Activated T-cell treated with anti-CD3 and anti-CD28 coated beads, Interleukin-2, amount 50 U/mL, for 72 hours (primary cell): ENCODE results near the gene S100A2. TPM values are rescaled to one million over a fixed set of nuclear protein-coding genes. Genes with fewer than 3 reads are reported as not detected.
"Not testable (repeated sequence)": the region's sequence is repeated elsewhere in the genome, so short reads cannot be mapped to it uniquely, and the experiment has no call there.

Experiments used
- ATAC-seq, 2 donors: fragments of 150-1000 bp; cut with Tn5 transposase; replicated peaks in 1 of 2; 2 replicates each; pipeline ENCODE4 v1.10.0; 2021; ENCODE audit warnings: moderate library complexity in 2 of 2, mild to moderate bottlenecking in 1 of 2
- DNase-seq, 2 donors: peaks; one replicate each; pipeline ENCODE4 v3.0.0; 2021 to 2022; ENCODE audit warnings: mixed read lengths in 1 of 2
- H3K27ac Mint-ChIP-seq: one replicate; pipeline ENCODE4 v1.8.0; 2022; ENCODE audit warnings: mild to moderate bottlenecking, moderate library complexity, mixed read lengths
- H3K27me3 Mint-ChIP-seq: one replicate; pipeline ENCODE4 v1.8.0; 2022; ENCODE audit warnings: low read depth, mixed read lengths
- H3K36me3 Mint-ChIP-seq, 2 donors: one replicate each; pipeline ENCODE4 v1.8.0; 2022; ENCODE audit warnings: mixed read lengths in 2 of 2, mild to moderate bottlenecking in 1 of 2; ENCODE audit not compliant: insufficient read depth in 2 of 2
- H3K4me1 Mint-ChIP-seq: one replicate; pipeline ENCODE4 v1.8.0; 2022; ENCODE audit warnings: low read depth, mixed read lengths
- H3K4me3 Mint-ChIP-seq, 2 donors: one replicate each; pipeline ENCODE4 v1.8.0; 2022; ENCODE audit warnings: mild to moderate bottlenecking in 2 of 2, mixed read lengths in 2 of 2, moderate library complexity in 2 of 2
- H3K9me3 Mint-ChIP-seq, 2 donors: one replicate each; pipeline ENCODE4 v1.8.0; 2022; ENCODE audit warnings: mixed read lengths in 2 of 2
- total RNA-seq, 2 donors: library from RNA; stranded (reverse); gene quantifications; one replicate each; pipeline ENCODE4 v1.2.3, GENCODE V29; 2022

The S100A2 gene
- total RNA-seq, 2 donors from 2014 or later = 1.7 to 5.0 TPM

- Mint-ChIP-seq H3K27me3 (peaks cover 6% of the 10 kb centered on the region), H3K27ac (peak overlapping the region; percentile 83), H3K4me3 (peak overlapping the region; percentile 63 to 78), H3K9me3 (no peaks in the 10 kb centered on the region), H3K4me1 (peaks cover 81% of the 10 kb centered on the region), H3K36me3 (peaks cover 3% of the 10 kb centered on the region in 2 donors)
- DNase-seq (peak; percentile 85 to 89), ATAC-seq (peak; percentile 3 to 22)
Measured at GRCh38 chr1:153568367-153569099, 2.9 kb upstream of the S100A2 start.

- peak overlapping the region; percentile 63 to 78 for H3K4me3 Mint-ChIP-seq
- no peaks in the 10 kb centered on the region for H3K36me3 Mint-ChIP-seq
- H3K27ac Mint-ChIP-seq = peak overlapping the region; percentile 83
- H3K27me3 Mint-ChIP-seq = peaks cover 6% of the 10 kb centered on the region
- ATAC-seq = peak; percentile 57 to 69
- peaks cover 73% of the 10 kb centered on the region for H3K4me1 Mint-ChIP-seq
- no peaks in the 10 kb centered on the region for H3K9me3 Mint-ChIP-seq
- peak; percentile 78 to 89 for DNase-seq
Measured at GRCh38 chr1:153567621-153568366, 2.1 kb upstream of the S100A2 start.

- Mint-ChIP-seq H3K27me3 (peaks cover 6% of the 10 kb centered on the region), H3K4me1 (peaks cover 62% of the 10 kb centered on the region), H3K9me3 (no peaks in the 10 kb centered on the region), H3K4me3 (peak overlapping the region; percentile 64 to 68), H3K27ac (peak overlapping the region; percentile 71), H3K36me3 (no peaks in the 10 kb centered on the region)
- peak; percentile 93 to 95 for DNase-seq
- peak; percentile 83 to 85 for ATAC-seq
Measured at GRCh38 chr1:153566414-153567371, 1.0 kb upstream of the S100A2 start.

- no peak for ATAC-seq
- Mint-ChIP-seq H3K36me3 (no peaks in the 10 kb centered on the region), H3K4me3 (no peak overlapping the region), H3K27ac (no peak overlapping the region), H3K27me3 (no peaks in the 10 kb centered on the region), H3K4me1 (peaks cover 42% of the 10 kb centered on the region), H3K9me3 (no peaks in the 10 kb centered on the region)
- DNase-seq = no peak
Measured at GRCh38 chr1:153563991-153564390, 1.7 kb downstream of the S100A2 start.

- Mint-ChIP-seq H3K4me1 (peaks cover 37% of the 10 kb centered on the region), H3K27ac (no peak overlapping the region), H3K36me3 (no peaks in the 10 kb centered on the region)
Measured at GRCh38 chr1:153563483-153563901, 2.2 kb downstream of the S100A2 start.

GRCh38 chr1:153562021-153562420 is 3.6 kb downstream of the S100A2 start:
- H3K36me3 Mint-ChIP-seq = not testable (repeated sequence)

More at GRCh38 chr1:153563483-153563901, 2.2 kb downstream of the S100A2 start:
- no peak for DNase-seq
- Mint-ChIP-seq H3K9me3 (no peaks in the 10 kb centered on the region), H3K27me3 (no peaks in the 10 kb centered on the region), H3K4me3 (no peak overlapping the region)
- no peak for ATAC-seq

GRCh38 chr1:153561466-153561985 is 4.1 kb downstream of the S100A2 start:
- DNase-seq (no peak), ATAC-seq (no peak)
- H3K9me3 Mint-ChIP-seq = no peaks in the 10 kb centered on the region
- no peaks in the 10 kb centered on the region for H3K27me3 Mint-ChIP-seq
- no peaks in the 10 kb centered on the region for H3K36me3 Mint-ChIP-seq
- peaks cover 18% of the 10 kb centered on the region for H3K4me1 Mint-ChIP-seq
- no peak overlapping the region for H3K27ac Mint-ChIP-seq
- H3K4me3 Mint-ChIP-seq = no peak overlapping the region

More at GRCh38 chr1:153562021-153562420, 3.6 kb downstream of the S100A2 start:
- H3K4me3 Mint-ChIP-seq, DNase-seq, ATAC-seq, H3K9me3 Mint-ChIP-seq, H3K27ac Mint-ChIP-seq, H3K27me3 Mint-ChIP-seq: not testable (repeated sequence)
- H3K4me1 Mint-ChIP-seq = peaks cover 23% of the 10 kb centered on the region

GRCh38 chr1:153560771-153561465 is 4.7 kb downstream of the S100A2 start:
- H3K4me1 Mint-ChIP-seq = peaks cover 12% of the 10 kb centered on the region
- no peaks in the 10 kb centered on the region for H3K9me3 Mint-ChIP-seq
- ATAC-seq (no peak), DNase-seq (no peak)
- no peak overlapping the region for H3K27ac Mint-ChIP-seq
- no peaks in the 10 kb centered on the region for H3K36me3 Mint-ChIP-seq
- H3K4me3 Mint-ChIP-seq = no peak overlapping the region
- H3K27me3 Mint-ChIP-seq = no peaks in the 10 kb centered on the region

- DNase-seq = no peak
- ATAC-seq = no peak
- Mint-ChIP-seq H3K27ac (no peak overlapping the region), H3K4me3 (no peak overlapping the region), H3K27me3 (no peaks in the 10 kb centered on the region), H3K9me3 (no peaks in the 10 kb centered on the region), H3K36me3 (no peaks in the 10 kb centered on the region), H3K4me1 (peaks cover 5% of the 10 kb centered on the region)
Measured at GRCh38 chr1:153560241-153560640, 5.4 kb downstream of the S100A2 start.

- no peak overlapping the region for H3K4me3 Mint-ChIP-seq
- H3K9me3 Mint-ChIP-seq = no peaks in the 10 kb centered on the region
- no peaks in the 10 kb centered on the region for H3K27me3 Mint-ChIP-seq
- DNase-seq (no peak), ATAC-seq (no peak)
- H3K27ac Mint-ChIP-seq = no peak overlapping the region
- no peaks in the 10 kb centered on the region for H3K36me3 Mint-ChIP-seq
- H3K4me1 Mint-ChIP-seq = peaks cover 6% of the 10 kb centered on the region
Measured at GRCh38 chr1:153557877-153558276, 7.8 kb downstream of the S100A2 start.

- H3K27ac Mint-ChIP-seq = no peak overlapping the region
- H3K9me3 Mint-ChIP-seq = no peaks in the 10 kb centered on the region
- peaks cover 6% of the 10 kb centered on the region for H3K4me1 Mint-ChIP-seq
- no peaks in the 10 kb centered on the region for H3K36me3 Mint-ChIP-seq
- ATAC-seq (no peak), DNase-seq (no peak)
- H3K27me3 Mint-ChIP-seq = no peaks in the 10 kb centered on the region
- H3K4me3 Mint-ChIP-seq = no peak overlapping the region
Measured at GRCh38 chr1:153556348-153556747, 9.3 kb downstream of the S100A2 start.
